MM.1S (cell line): Measurements from ENCODE around the gene CLEC1A.

ENCODE experiments used
- DNase-seq: peaks from one replicate; pipeline ENCODE4 v3.0.0-alpha.2; 2015
- H2AFZ ChIP-seq: fragments of 300-600 bp; sonication (generic); 2 replicates; pipeline ENCODE4 v1.6.0; 2016; ENCODE audit warnings: antibody characterized with exemption, low read length
- H3F3A ChIP-seq: fragments of 300-600 bp; sonication (generic); 2 replicates; pipeline ENCODE4 v1.6.1; 2016; ENCODE audit warnings: mild to moderate bottlenecking, antibody characterized with exemption, low read length, moderate library complexity, mixed read lengths; ENCODE audit not compliant: insufficient read depth
- H3K27ac ChIP-seq: fragments of 300-600 bp; sonication (generic); 2 replicates; pipeline ENCODE4 v1.5.1; 2016; ENCODE audit warnings: mild to moderate bottlenecking, low read length
- H3K27me3 ChIP-seq: fragments of 300-600 bp; sonication (generic); replicated peaks from 2 replicates; pipeline ENCODE4 v1.6.0; 2016; ENCODE audit warnings: low read length; ENCODE audit not compliant: insufficient read depth
- H3K36me3 ChIP-seq: fragments of 300-600 bp; sonication (generic); replicated peaks from 2 replicates; pipeline ENCODE4 v1.6.1; 2016; ENCODE audit warnings: mild to moderate bottlenecking, low read length, mixed read lengths; ENCODE audit not compliant: insufficient read depth
- H3K4me1 ChIP-seq: fragments of 300-600 bp; sonication (generic); 2 replicates; pipeline ENCODE4 v1.6.1; 2016; ENCODE audit warnings: low read length, mixed read lengths
- H3K4me2 ChIP-seq: fragments of 300-600 bp; sonication (generic); 2 replicates; pipeline ENCODE4 v1.6.0; 2016; ENCODE audit warnings: low read depth, low read length
- H3K4me3 ChIP-seq: fragments of 300-600 bp; sonication (generic); 2 replicates; pipeline ENCODE4 v1.5.1; 2016; ENCODE audit warnings: low read length, mixed read lengths
- H3K79me2 ChIP-seq: fragments of 300-600 bp; sonication (generic); 2 replicates; pipeline ENCODE4 v1.6.1; 2016; ENCODE audit warnings: mixed run types, low read length, mixed read lengths
- H3K9ac ChIP-seq: fragments of 300-600 bp; sonication (generic); 2 replicates; pipeline ENCODE4 v1.6.1; 2016; ENCODE audit warnings: low read length, mixed read lengths
- H3K9me2 ChIP-seq: fragments of 300-600 bp; sonication (generic); replicated peaks from 2 replicates; pipeline ENCODE4 v1.6.1; 2016; ENCODE audit warnings: mild to moderate bottlenecking, low read length, mixed read lengths; ENCODE audit not compliant: insufficient read depth
- H3K9me3 ChIP-seq: fragments of 300-600 bp; sonication (generic); replicated peaks from 2 replicates; pipeline ENCODE4 v1.6.1; 2016; ENCODE audit warnings: mild to moderate bottlenecking, low read length, mixed read lengths; ENCODE audit not compliant: insufficient read depth
- H4K20me1 ChIP-seq: fragments of 300-600 bp; sonication (generic); 2 replicates; pipeline ENCODE4 v1.6.1; 2016; ENCODE audit warnings: mild to moderate bottlenecking, low read length, moderate library complexity, mixed read lengths; ENCODE audit not compliant: insufficient read depth
- EZH2 ChIP-seq: fragments of 300-600 bp; sonication (generic); optimal IDR thresholded peaks from 2 replicates; pipeline ENCODE3; 2017; ENCODE audit warnings: low read depth, mild to moderate bottlenecking, antibody characterized with exemption, low read length, mixed read lengths
- EZH2phosphoT487 ChIP-seq: fragments of 300-600 bp; sonication (generic); IDR thresholded peaks from 2 replicates; pipeline ENCODE4 v1.6.1; 2018; ENCODE audit warnings: antibody characterized with exemption, low read length
- TF ChIP-seq, protein P1 (sequence below): fragments of 300-600 bp; sonication (generic); IDR thresholded peaks from 2 replicates; pipeline ENCODE4 v1.5.1; 2016; ENCODE audit warnings: antibody characterized with exemption, low read length, mixed read lengths

CLEC1A gene

DNA sequence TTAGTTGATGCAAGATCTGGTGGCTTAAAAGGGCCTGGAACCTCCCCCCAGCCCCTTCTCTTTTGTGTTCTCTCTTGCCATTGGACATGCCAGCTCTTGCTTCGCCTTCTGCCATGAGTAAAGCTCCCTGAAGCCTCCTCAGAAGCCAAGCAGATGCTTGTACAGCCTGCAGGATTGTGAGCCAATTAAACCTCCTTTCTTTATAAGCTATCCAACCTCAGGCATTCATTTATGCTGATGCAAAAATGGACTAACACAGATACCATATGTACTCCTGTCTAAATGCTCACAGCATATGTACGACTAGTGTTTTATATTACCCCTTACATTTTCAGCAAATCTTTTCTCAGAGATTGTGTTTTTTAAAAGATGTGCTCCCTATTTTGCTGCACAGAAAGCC is 26.7 kb downstream of the CLEC1A start:
- Histone ChIP-seq H3K9me3 (no peaks in the 10 kb centered on the region), H3K36me3 (no peaks in the 10 kb centered on the region), H3K4me2 (no peak overlapping the region), H3K79me2 (no peaks in the 10 kb centered on the region), H3F3A (no peaks in the 10 kb centered on the region), H3K27me3 (no peaks in the 10 kb centered on the region), H3K4me1 (peaks cover 29% of the 10 kb centered on the region), H3K9ac (no peak overlapping the region), H3K4me3 (no peak overlapping the region), H3K27ac (no peak overlapping the region), H4K20me1 (no peaks in the 10 kb centered on the region), H3K9me2 (no peaks in the 10 kb centered on the region), H2AFZ (no peak overlapping the region)
- TF ChIP-seq EZH2phosphoT487 (no peak), EZH2 (no peak)
- TF ChIP-seq, protein P1, sequence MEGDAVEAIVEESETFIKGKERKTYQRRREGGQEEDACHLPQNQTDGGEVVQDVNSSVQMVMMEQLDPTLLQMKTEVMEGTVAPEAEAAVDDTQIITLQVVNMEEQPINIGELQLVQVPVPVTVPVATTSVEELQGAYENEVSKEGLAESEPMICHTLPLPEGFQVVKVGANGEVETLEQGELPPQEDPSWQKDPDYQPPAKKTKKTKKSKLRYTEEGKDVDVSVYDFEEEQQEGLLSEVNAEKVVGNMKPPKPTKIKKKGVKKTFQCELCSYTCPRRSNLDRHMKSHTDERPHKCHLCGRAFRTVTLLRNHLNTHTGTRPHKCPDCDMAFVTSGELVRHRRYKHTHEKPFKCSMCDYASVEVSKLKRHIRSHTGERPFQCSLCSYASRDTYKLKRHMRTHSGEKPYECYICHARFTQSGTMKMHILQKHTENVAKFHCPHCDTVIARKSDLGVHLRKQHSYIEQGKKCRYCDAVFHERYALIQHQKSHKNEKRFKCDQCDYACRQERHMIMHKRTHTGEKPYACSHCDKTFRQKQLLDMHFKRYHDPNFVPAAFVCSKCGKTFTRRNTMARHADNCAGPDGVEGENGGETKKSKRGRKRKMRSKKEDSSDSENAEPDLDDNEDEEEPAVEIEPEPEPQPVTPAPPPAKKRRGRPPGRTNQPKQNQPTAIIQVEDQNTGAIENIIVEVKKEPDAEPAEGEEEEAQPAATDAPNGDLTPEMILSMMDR = no peak
- no peak for DNase-seq

DNA sequence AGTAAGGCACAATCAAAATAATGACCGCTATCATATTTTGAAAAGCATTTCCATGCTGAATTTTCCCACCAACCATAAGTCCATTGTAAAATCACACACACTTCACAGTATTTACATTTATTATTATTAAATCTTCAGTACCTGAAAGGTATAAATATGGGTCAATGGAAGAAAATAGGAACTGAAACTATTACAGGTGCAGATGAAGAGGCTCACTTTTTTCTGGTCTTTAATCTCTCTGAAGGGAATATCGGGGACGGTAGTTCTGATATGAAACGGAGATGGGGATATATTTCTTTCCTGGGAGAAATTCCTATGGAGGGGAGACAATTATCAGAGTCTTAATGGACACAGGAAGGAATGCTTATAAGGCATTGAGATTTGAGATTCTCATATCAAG is 28.4 kb downstream of the CLEC1A start:
- Histone ChIP-seq H3K9ac (no peak overlapping the region), H3K9me3 (no peaks in the 10 kb centered on the region), H3K4me2 (peak overlapping the region; percentile 59), H3K9me2 (no peaks in the 10 kb centered on the region), H3K27ac (peak overlapping the region; percentile 22; the same call in 1 of the 2 replicates), H3K27me3 (no peaks in the 10 kb centered on the region), H3F3A (peaks cover under 1% of the 10 kb centered on the region; the same call in 1 of the 2 replicates), H3K4me3 (peak overlapping the region; percentile 19), H2AFZ (no peak overlapping the region), H3K79me2 (no peaks in the 10 kb centered on the region), H3K36me3 (no peaks in the 10 kb centered on the region), H3K4me1 (peaks cover 40% of the 10 kb centered on the region), H4K20me1 (no peaks in the 10 kb centered on the region)
- no peak for TF ChIP-seq EZH2
- no peak for TF ChIP-seq EZH2phosphoT487
- TF ChIP-seq, protein P1 = no peak
- DNase-seq = peak; percentile 52

DNA sequence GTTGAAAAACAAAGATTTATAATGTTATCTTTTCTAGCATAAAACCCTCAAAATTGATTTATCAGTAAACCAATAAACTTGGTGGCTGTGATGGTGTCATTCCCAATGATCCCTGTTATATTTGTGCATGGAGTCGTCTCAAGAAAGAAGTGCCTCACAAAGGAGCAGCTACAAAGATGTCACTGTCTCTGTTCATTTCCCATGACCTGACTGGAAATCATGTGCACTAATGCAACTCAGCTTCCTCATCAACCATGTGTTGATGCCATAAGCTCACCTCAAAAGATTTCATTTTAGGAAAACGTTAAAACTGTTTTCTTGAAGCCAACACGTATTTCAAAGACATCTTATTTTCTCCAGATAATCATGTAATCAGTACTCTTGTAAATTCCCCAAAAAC is 28.8 kb downstream of the CLEC1A start:
- no peak for TF ChIP-seq EZH2phosphoT487
- no peak for TF ChIP-seq EZH2
- TF ChIP-seq, protein P1 = no peak
- Histone ChIP-seq H3K36me3 (no peaks in the 10 kb centered on the region), H3K9me2 (no peaks in the 10 kb centered on the region), H3K4me3 (no peak overlapping the region), H3K9me3 (no peaks in the 10 kb centered on the region), H3K4me1 (peaks cover 44% of the 10 kb centered on the region), H2AFZ (no peak overlapping the region), H3F3A (peaks cover 4% of the 10 kb centered on the region), H4K20me1 (no peaks in the 10 kb centered on the region), H3K79me2 (no peaks in the 10 kb centered on the region), H3K4me2 (peak overlapping the region; percentile 59), H3K9ac (no peak overlapping the region), H3K27me3 (no peaks in the 10 kb centered on the region), H3K27ac (peak overlapping the region; percentile 22; the same call in 1 of the 2 replicates)
- no peak for DNase-seq

DNA sequence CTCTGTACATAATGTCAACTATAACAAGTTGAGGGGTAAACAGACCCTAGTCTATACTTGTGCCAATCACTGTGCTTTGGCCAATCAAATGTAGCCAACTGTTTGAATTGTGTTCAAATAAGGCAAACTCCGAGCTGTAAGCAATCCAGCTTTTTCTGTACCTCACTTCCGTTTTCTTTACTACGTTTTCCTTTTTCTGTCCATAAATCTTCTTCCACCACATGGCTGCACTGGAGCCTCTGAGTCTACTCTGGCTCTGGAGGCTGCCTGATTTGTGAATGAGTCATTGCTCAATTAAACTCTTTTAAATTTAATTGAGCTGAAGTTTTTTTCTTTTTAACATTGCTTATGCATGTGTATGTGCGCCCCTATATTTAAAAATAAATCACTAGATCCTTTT is 29.7 kb downstream of the CLEC1A start:
- peaks cover 51% of the 10 kb centered on the region for H3K4me1 ChIP-seq
- H3K9me2 ChIP-seq = no peaks in the 10 kb centered on the region
- TF ChIP-seq EZH2 = no peak
- TF ChIP-seq, protein P1 = no peak
- TF ChIP-seq EZH2phosphoT487 = no peak
- H3F3A ChIP-seq = peaks cover 10% of the 10 kb centered on the region
- no peaks in the 10 kb centered on the region for H3K79me2 ChIP-seq
- no peaks in the 10 kb centered on the region for H3K36me3 ChIP-seq
- DNase-seq = no peak
- H3K27me3 ChIP-seq = no peaks in the 10 kb centered on the region
- H3K9ac ChIP-seq = no peak overlapping the region
- H4K20me1 ChIP-seq = no peaks in the 10 kb centered on the region
- H3K27ac ChIP-seq = no peak overlapping the region
- H3K4me3 ChIP-seq = no peak overlapping the region
- no peak overlapping the region for H2AFZ ChIP-seq
- H3K9me3 ChIP-seq = no peaks in the 10 kb centered on the region
- H3K4me2 ChIP-seq = no peak overlapping the region
